Spinal cord (tissue), 10 donors: ENCODE data around the gene AASDHPPT. TPM values are rescaled to one million over a fixed set of nuclear protein-coding genes. Genes with fewer than 3 reads are reported as not detected.
A peak's percentile ranks its signal among the peaks of the same experiment; 100 is the strongest.

Experiments used
- DNase-seq, 6 donors: peaks; one replicate each; pipeline versions ENCODE4 v3.0.0 to v3.0.0-alpha.2; 2013 to 2015; ENCODE audit warnings: low spot score in 6 of 6, low read depth in 4 of 6
- H3K27ac ChIP-seq: one replicate; pipeline ENCODE4 v1.5.1; 2013; ENCODE audit warnings: low read depth, low read length, control low read depth
- H3K27me3 ChIP-seq: one replicate; pipeline ENCODE4 v1.6.1; 2013; ENCODE audit warnings: low read length; ENCODE audit not compliant: control insufficient read depth, insufficient read depth
- H3K36me3 ChIP-seq: one replicate; pipeline ENCODE4 v1.6.1; 2013; ENCODE audit warnings: low read length; ENCODE audit not compliant: control insufficient read depth, insufficient read depth
- H3K4me1 ChIP-seq: one replicate; pipeline ENCODE4 v1.6.1; 2013; ENCODE audit warnings: low read length; ENCODE audit not compliant: control insufficient read depth, insufficient read depth
- H3K4me3 ChIP-seq: one replicate; pipeline ENCODE4 v1.5.1; 2013; ENCODE audit warnings: low read depth, low read length, control low read depth
- H3K9me3 ChIP-seq: one replicate; pipeline ENCODE4 v1.6.1; 2013; ENCODE audit warnings: low read length; ENCODE audit not compliant: control insufficient read depth, insufficient read depth
- WGBS: methylation state at CpG from one replicate; pipeline ENCODE4 v1.1.5; 2013; ENCODE audit warnings: missing lambda C conversion rate; ENCODE audit not compliant: insufficient coverage; 5-methylcytosine and 5-hydroxymethylcytosine counted together
- polyA plus RNA-seq, 2 donors: library from polyadenylated mRNA; unstranded; fragments of 120-200 nt; gene quantifications; one replicate each; pipeline ENCODE4 v1.2.1, GENCODE V29; 2013; ENCODE audit not compliant: insufficient read length in 2 of 2
- total RNA-seq, 2 donors: library from RNA; depleted of rRNA in 1 of 2; stranded (reverse); fragments of 120-200 nt in 1 of 2; fragments of >200 nt in 1 of 2; gene quantifications; one replicate each; pipeline versions ENCODE4 v1.2.3 to v1.2.4, GENCODE V29; 2013 to 2014
- donor health status: healthy.

AASDHPPT gene
- total and polyA plus RNA-seq, 4 donors, result 83.6 to 172 (median 143) TPM

GRCh38 chr11:106082096-106082495 is 4.6 kb downstream of the AASDHPPT start:
- Histone ChIP-seq H3K4me3 (no peak overlapping the region), H3K9me3 (no peaks in the 10 kb centered on the region), H3K27me3 (no peaks in the 10 kb centered on the region), H3K4me1 (no peaks in the 10 kb centered on the region), H3K36me3 (peaks cover 3% of the 10 kb centered on the region), H3K27ac (no peak overlapping the region)
- peak in 1 of 6 donors; percentile 38 for DNase-seq

GRCh38 chr11:106086135-106086534 is 8.7 kb downstream of the AASDHPPT start:
- no peak for DNase-seq
- no peaks in the 10 kb centered on the region for H3K4me1 ChIP-seq
- WGBS, result 100% methylated on average over 1 of the region's 1 CpG
- H3K27me3 ChIP-seq, result no peaks in the 10 kb centered on the region
- peaks cover 3% of the 10 kb centered on the region for H3K36me3 ChIP-seq
- H3K4me3 ChIP-seq, result no peak overlapping the region
- H3K9me3 ChIP-seq, result no peaks in the 10 kb centered on the region
- H3K27ac ChIP-seq, result no peak overlapping the region

GRCh38 chr11:106086850-106087249 is 9.4 kb downstream of the AASDHPPT start:
- H3K27ac ChIP-seq, result no peak overlapping the region
- no peaks in the 10 kb centered on the region for H3K27me3 ChIP-seq
- H3K36me3 ChIP-seq, result peaks cover 3% of the 10 kb centered on the region
- no peaks in the 10 kb centered on the region for H3K9me3 ChIP-seq
- DNase-seq, result no peak
- H3K4me3 ChIP-seq, result no peak overlapping the region
- no peaks in the 10 kb centered on the region for H3K4me1 ChIP-seq
- WGBS, result no CpG with 5 or more reads among the region's 2 CpGs

GRCh38 chr11:106087815-106088435 is 10.5 kb downstream of the AASDHPPT start:
- H3K27me3 ChIP-seq, result no peaks in the 10 kb centered on the region

GRCh38 chr11:106088896-106089295 is 11.4 kb downstream of the AASDHPPT start:
- Histone ChIP-seq H3K27me3 (no peaks in the 10 kb centered on the region), H3K4me1 (no peaks in the 10 kb centered on the region), H3K36me3 (peaks cover 7% of the 10 kb centered on the region), H3K4me3 (no peak overlapping the region), H3K27ac (no peak overlapping the region), H3K9me3 (no peaks in the 10 kb centered on the region)
- DNase-seq, result no peak
- WGBS, result 72% methylated on average over 2 of the region's 4 CpGs

More at GRCh38 chr11:106087815-106088435, 10.5 kb downstream of the AASDHPPT start:
- Histone ChIP-seq H3K4me3 (no peak overlapping the region), H3K9me3 (no peaks in the 10 kb centered on the region), H3K27ac (no peak overlapping the region), H3K36me3 (peaks cover 6% of the 10 kb centered on the region), H3K4me1 (no peaks in the 10 kb centered on the region)
- no CpG with 5 or more reads among the region's 9 CpGs for WGBS
- peak in 4 of 6 donors; percentile 38 to 91 (median 65) for DNase-seq

GRCh38 chr11:106091480-106092123 is 14.1 kb downstream of the AASDHPPT start:
- WGBS, result 77% methylated on average over 2 of the region's 3 CpGs
- Histone ChIP-seq H3K27me3 (no peaks in the 10 kb centered on the region), H3K27ac (no peak overlapping the region), H3K4me3 (no peak overlapping the region), H3K36me3 (peaks cover 7% of the 10 kb centered on the region), H3K9me3 (no peaks in the 10 kb centered on the region), H3K4me1 (no peaks in the 10 kb centered on the region)
- no peak for DNase-seq

GRCh38 chr11:106092446-106092845 is 15.0 kb downstream of the AASDHPPT start:
- no peak overlapping the region for H3K4me3 ChIP-seq
- H3K27me3 ChIP-seq, result no peaks in the 10 kb centered on the region
- H3K36me3 ChIP-seq, result peaks cover 7% of the 10 kb centered on the region
- WGBS, result no CpG with 5 or more reads among the region's 1 CpG
- no peaks in the 10 kb centered on the region for H3K9me3 ChIP-seq
- no peaks in the 10 kb centered on the region for H3K4me1 ChIP-seq
- no peak for DNase-seq
- H3K27ac ChIP-seq, result no peak overlapping the region

GRCh38 chr11:106098893-106099553 is 21.6 kb downstream of the AASDHPPT start:
- no CpG with 5 or more reads among the region's 1 CpG for WGBS
- H3K27ac ChIP-seq, result no peak overlapping the region
- H3K4me1 ChIP-seq, result no peaks in the 10 kb centered on the region
- H3K36me3 ChIP-seq, result peaks cover 4% of the 10 kb centered on the region
- no peaks in the 10 kb centered on the region for H3K27me3 ChIP-seq
- no peak for DNase-seq
- no peak overlapping the region for H3K4me3 ChIP-seq
- no peaks in the 10 kb centered on the region for H3K9me3 ChIP-seq

GRCh38 chr11:106101370-106101769 is 23.9 kb downstream of the AASDHPPT start:
- H3K36me3 ChIP-seq, result no peaks in the 10 kb centered on the region
- H3K4me1 ChIP-seq, result no peaks in the 10 kb centered on the region
- H3K4me3 ChIP-seq, result no peak overlapping the region
- H3K27ac ChIP-seq, result no peak overlapping the region
- no peak for DNase-seq
- 91% methylated on average over 1 of the region's 3 CpGs for WGBS
- no peaks in the 10 kb centered on the region for H3K27me3 ChIP-seq
- no peaks in the 10 kb centered on the region for H3K9me3 ChIP-seq

- Histone ChIP-seq H3K36me3 (no peaks in the 10 kb centered on the region), H3K27ac (no peak overlapping the region), H3K27me3 (no peaks in the 10 kb centered on the region), H3K4me3 (no peak overlapping the region), H3K4me1 (no peaks in the 10 kb centered on the region), H3K9me3 (no peaks in the 10 kb centered on the region)
- no peak for DNase-seq
- no CpG with 5 or more reads among the region's 1 CpG for WGBS
Measured at GRCh38 chr11:106101819-106102218, 24.4 kb downstream of the AASDHPPT start.
